ENCODE data around the gene NOS2.

DNA sequence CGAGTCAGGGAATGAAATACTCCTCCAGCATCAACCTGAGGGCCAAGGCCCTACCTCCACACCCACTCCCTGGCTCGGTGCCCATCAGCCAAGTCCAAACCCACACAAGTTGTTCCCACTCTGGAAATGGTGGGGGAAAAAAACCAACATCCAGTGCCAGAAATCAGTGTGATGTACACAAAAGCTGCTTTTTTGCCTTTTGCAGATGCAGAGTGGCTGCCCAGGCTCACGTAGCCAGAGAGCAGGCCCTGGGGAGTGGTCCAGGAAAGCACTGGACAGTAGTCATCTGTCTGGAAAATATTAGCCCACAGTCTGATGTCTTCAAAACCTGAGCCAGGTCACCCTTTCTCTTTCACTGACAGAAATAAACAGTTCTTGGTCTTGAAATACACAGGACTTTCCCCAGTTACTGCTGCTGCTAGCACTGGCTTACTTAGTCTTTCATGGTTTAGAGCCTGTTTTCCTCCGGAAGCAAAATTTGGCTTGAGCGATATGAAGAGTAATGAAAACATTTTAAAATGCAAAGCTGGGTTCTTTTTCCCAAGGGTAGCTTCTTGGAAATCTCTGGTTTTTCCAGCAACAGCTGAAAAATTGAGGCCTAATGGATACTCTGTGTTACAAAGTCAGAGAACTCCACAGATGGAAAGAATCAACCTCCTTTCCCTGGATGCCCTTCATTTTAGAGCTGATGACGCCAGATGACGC lies 18.2 kb upstream of the NOS2 start:
- TF ChIP-seq KAT7 (CRISPR knock-in tag; IDR thresholded peaks at IDR 0.05; ENCODE audit: borderline replicate concordance) = no peak
- TF ChIP-seq, protein P1, sequence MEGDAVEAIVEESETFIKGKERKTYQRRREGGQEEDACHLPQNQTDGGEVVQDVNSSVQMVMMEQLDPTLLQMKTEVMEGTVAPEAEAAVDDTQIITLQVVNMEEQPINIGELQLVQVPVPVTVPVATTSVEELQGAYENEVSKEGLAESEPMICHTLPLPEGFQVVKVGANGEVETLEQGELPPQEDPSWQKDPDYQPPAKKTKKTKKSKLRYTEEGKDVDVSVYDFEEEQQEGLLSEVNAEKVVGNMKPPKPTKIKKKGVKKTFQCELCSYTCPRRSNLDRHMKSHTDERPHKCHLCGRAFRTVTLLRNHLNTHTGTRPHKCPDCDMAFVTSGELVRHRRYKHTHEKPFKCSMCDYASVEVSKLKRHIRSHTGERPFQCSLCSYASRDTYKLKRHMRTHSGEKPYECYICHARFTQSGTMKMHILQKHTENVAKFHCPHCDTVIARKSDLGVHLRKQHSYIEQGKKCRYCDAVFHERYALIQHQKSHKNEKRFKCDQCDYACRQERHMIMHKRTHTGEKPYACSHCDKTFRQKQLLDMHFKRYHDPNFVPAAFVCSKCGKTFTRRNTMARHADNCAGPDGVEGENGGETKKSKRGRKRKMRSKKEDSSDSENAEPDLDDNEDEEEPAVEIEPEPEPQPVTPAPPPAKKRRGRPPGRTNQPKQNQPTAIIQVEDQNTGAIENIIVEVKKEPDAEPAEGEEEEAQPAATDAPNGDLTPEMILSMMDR (IDR thresholded peaks at IDR 0.05) = no peak
- TF ChIP-seq, protein P2, sequence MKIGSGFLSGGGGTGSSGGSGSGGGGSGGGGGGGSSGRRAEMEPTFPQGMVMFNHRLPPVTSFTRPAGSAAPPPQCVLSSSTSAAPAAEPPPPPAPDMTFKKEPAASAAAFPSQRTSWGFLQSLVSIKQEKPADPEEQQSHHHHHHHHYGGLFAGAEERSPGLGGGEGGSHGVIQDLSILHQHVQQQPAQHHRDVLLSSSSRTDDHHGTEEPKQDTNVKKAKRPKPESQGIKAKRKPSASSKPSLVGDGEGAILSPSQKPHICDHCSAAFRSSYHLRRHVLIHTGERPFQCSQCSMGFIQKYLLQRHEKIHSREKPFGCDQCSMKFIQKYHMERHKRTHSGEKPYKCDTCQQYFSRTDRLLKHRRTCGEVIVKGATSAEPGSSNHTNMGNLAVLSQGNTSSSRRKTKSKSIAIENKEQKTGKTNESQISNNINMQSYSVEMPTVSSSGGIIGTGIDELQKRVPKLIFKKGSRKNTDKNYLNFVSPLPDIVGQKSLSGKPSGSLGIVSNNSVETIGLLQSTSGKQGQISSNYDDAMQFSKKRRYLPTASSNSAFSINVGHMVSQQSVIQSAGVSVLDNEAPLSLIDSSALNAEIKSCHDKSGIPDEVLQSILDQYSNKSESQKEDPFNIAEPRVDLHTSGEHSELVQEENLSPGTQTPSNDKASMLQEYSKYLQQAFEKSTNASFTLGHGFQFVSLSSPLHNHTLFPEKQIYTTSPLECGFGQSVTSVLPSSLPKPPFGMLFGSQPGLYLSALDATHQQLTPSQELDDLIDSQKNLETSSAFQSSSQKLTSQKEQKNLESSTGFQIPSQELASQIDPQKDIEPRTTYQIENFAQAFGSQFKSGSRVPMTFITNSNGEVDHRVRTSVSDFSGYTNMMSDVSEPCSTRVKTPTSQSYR (CRISPR knock-in tag; IDR thresholded peaks at IDR 0.05) = no peak

Measured in WTC11 (cell line).